ENCODE data around the gene UAP1L1. TPM values are rescaled to one million over a fixed set of nuclear protein-coding genes. Genes with fewer than 3 reads are reported as not detected.

UAP1L1 gene
- total RNA-seq, 1 donor from 2014 or later, result 11.7 TPM

DNA sequence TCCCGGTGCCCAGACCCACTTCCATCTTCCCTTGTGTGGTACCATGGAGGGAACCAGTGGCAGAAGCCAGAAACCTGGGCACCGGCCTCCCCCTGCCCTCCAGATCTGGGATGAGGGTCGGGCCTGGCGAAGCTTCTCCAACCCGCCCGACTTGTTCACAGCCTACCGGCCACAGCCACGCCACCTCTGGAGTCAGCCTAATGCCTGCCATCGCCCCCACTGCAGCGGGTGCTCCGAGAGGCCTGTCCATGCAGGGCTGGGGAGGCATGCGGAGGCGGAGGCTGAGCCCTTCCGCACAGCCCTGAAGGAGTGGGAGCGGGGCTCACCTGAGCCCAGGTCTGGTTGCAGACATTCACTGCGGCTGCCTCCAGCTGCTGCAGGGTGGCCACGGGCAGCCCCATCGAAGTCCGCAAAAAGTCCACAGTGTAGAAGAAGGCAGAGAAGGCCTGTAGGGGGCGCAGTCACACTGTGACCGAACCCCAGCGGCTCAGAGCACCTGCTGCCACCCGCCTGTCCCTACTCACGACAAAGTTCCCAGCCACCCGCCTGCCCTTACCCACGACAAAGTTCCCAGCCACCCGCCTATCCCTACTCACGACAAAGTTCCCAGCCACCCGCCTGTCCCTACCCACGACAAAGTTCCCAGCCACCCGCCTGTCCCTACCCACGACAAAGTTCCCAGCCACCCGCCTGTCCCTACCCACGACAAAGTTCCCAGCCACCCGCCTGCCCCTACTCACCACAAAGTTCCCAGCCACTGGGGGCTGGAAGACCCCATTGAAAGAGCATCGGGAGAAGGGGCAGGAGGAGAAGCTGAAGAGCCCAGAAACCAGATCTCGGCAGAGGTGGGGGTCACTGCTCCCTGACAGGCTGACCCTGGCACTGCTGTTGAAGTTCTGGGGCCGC lies 27.5 kb upstream of the UAP1L1 start:
- TF ChIP-seq, protein P1, sequence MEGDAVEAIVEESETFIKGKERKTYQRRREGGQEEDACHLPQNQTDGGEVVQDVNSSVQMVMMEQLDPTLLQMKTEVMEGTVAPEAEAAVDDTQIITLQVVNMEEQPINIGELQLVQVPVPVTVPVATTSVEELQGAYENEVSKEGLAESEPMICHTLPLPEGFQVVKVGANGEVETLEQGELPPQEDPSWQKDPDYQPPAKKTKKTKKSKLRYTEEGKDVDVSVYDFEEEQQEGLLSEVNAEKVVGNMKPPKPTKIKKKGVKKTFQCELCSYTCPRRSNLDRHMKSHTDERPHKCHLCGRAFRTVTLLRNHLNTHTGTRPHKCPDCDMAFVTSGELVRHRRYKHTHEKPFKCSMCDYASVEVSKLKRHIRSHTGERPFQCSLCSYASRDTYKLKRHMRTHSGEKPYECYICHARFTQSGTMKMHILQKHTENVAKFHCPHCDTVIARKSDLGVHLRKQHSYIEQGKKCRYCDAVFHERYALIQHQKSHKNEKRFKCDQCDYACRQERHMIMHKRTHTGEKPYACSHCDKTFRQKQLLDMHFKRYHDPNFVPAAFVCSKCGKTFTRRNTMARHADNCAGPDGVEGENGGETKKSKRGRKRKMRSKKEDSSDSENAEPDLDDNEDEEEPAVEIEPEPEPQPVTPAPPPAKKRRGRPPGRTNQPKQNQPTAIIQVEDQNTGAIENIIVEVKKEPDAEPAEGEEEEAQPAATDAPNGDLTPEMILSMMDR (IDR thresholded peaks at IDR 0.05; ENCODE audit: insufficient read depth, low read length, poor library complexity, severe bottlenecking), result peak; percentile 64
- Histone ChIP-seq H3K4me3 (ENCODE audit: low read depth, low read length) (no peak overlapping the region), H3K36me3 (ENCODE audit: control insufficient read depth, insufficient read depth, low read length) (no peaks in the 10 kb centered on the region), H3K27me3 (ENCODE audit: control insufficient read depth, insufficient read depth, low read length) (peaks cover 76% of the 10 kb centered on the region)
- no peak for DNase-seq (ENCODE audit: low read depth)

DNA sequence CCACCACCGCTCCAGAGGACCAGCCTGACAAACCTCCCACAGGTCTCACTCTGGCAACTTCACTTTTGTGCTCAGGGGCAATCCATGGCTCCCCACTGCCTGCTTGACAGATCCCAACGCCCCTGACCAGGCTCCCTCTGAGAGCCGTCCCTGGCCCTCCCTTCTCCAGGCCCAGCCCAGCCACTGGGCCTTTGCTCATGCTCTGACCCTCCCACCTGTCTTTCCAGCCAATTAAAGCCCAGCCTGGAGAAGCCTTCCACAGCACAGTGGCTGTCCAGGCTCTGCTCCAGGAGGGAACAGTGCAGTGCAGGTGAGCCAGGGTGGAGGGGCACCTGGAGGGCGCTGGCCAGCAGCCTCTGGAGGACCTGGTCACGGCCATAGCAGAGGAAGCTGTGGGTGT lies 26.7 kb upstream of the UAP1L1 start:
- TF ChIP-seq, protein P1 (IDR thresholded peaks at IDR 0.05; ENCODE audit: insufficient read depth, low read length, poor library complexity, severe bottlenecking), result no peak
- no peak overlapping the region for H3K4me3 ChIP-seq (ENCODE audit: low read depth, low read length)
- DNase-seq (ENCODE audit: low read depth), result no peak
- peaks cover 83% of the 10 kb centered on the region for H3K27me3 ChIP-seq (ENCODE audit: control insufficient read depth, insufficient read depth, low read length)
- no peaks in the 10 kb centered on the region for H3K36me3 ChIP-seq (ENCODE audit: control insufficient read depth, insufficient read depth, low read length)

DNA sequence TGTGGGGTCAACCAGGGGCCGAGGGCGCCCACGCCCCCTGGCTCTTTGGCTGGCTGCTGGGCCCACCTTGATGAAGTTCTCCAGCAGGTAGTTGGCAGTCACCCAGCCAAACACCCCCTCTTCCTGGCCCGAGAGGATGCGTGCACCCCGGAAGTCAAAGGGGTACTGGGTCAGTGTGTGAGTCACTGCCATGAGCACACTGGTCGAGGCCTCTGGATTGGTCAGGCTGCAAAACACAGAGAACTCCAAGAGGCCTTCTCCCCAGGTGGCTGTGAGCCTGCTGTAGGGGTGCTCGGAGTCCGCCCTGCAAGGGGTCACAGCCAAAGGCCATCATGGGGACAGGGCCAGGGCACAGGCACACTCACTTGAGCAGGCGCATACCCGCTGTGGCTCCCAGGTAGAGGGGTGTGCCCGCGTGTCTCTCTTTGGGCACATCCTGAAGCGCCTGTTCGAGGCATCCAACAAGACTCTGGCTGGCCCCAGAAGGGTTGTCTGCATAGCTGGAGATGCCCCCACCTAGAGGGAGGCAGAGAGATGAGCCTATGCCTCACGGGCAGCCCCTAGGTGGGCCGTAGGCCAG lies 26.1 kb upstream of the UAP1L1 start:
- no peak overlapping the region for H3K4me3 ChIP-seq (ENCODE audit: low read depth, low read length)
- H3K36me3 ChIP-seq (ENCODE audit: control insufficient read depth, insufficient read depth, low read length), result no peaks in the 10 kb centered on the region
- TF ChIP-seq, protein P1 (IDR thresholded peaks at IDR 0.05; ENCODE audit: insufficient read depth, low read length, poor library complexity, severe bottlenecking), result no peak
- H3K27me3 ChIP-seq (ENCODE audit: control insufficient read depth, insufficient read depth, low read length), result peaks cover 88% of the 10 kb centered on the region
- no peak for DNase-seq (ENCODE audit: low read depth)

DNA sequence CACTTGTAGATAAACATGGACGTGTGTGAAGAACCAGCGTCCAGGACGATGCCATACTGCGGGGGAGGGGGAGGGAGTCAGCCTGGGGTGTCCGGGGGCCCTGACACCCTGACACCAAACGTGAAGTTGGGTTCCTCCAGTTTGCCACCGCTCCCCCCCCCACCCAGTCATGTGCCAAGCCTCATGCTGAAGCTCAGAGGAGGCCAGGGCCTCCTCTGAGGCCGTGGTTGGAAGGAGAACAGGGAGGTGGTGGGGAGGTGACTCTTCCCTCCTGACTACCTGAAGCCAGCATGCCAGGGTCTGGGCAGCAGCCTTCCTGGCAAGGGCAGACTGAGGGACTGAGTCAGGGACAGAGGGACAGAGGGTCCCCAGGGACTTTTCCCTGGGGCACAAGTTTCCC lies 25.0 kb upstream of the UAP1L1 start:
- peaks cover 83% of the 10 kb centered on the region for H3K27me3 ChIP-seq (ENCODE audit: control insufficient read depth, insufficient read depth, low read length)

DNA sequence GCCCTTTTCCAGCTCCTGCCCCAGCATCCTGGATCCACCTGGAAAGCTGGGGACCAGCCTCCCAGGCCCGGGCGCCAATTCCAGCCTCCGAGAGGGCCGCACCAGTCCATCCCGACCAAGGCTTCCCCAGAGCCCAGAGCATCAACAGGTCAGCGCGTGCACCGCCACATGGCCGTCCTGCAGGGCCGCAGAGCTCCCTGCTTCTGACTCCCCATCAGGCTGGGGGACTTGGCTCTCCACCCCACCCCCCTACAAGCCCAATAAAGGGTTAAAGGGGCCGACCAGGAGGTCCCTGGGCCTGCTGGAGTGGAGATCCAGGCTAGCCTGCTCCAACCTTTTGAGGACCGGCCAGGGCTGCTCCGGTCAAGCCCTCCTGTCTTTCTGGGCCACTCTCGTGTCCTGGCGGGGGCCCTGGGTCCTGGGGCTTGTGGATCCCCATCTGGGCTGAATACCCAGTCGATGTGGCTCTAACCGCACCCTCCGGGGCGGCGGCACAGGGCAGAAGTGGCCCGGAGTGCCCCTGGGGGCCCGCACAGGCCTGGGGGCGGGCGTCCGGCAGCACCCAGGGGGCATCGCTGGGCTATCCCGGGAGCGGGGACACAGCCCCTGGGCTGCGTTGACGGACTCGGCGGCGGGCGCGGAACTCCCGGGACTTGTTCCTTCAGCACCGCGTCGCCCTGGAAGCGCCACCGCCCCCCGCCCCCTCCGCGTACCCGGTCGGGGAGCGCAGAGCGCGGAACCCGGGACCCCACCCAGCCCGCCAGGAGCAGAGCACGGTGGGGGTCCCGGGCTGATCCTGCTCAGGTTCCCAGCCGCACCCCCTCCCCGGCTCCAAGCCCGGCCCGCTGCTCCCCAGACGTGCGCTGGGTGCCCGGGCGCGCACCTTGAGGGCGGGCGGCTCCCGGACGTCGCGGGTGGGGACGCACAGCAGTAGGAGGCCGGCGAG lies 24.0 kb upstream of the UAP1L1 start:
- no peak for DNase-seq (ENCODE audit: low read depth)
- Histone ChIP-seq H3K4me3 (ENCODE audit: low read depth, low read length) (peak overlapping the region; percentile 12), H3K36me3 (ENCODE audit: control insufficient read depth, insufficient read depth, low read length) (no peaks in the 10 kb centered on the region), H3K27me3 (ENCODE audit: control insufficient read depth, insufficient read depth, low read length) (peaks cover 73% of the 10 kb centered on the region)
- TF ChIP-seq, protein P1 (IDR thresholded peaks at IDR 0.05; ENCODE audit: insufficient read depth, low read length, poor library complexity, severe bottlenecking), result no peak

More for the DNA sequence above, 25.0 kb upstream of the UAP1L1 start:
- DNase-seq (ENCODE audit: low read depth), result no peak
- TF ChIP-seq, protein P1 (IDR thresholded peaks at IDR 0.05; ENCODE audit: insufficient read depth, low read length, poor library complexity, severe bottlenecking), result no peak
- H3K36me3 ChIP-seq (ENCODE audit: control insufficient read depth, insufficient read depth, low read length), result no peaks in the 10 kb centered on the region
- H3K4me3 ChIP-seq (ENCODE audit: low read depth, low read length), result no peak overlapping the region

Data from kidney epithelial cell (primary cell).